Endothelial cell of umbilical vein (primary cell): ENCODE measurements around the gene NMS. TPM values are rescaled to one million over a fixed set of nuclear protein-coding genes. Genes with fewer than 3 reads are reported as not detected.

Experiments used
- BruUV-seq: library from RNA; stranded (reverse); fragments of 400-500 nt; replicated peaks from 2 replicates; lab custom pipeline; 2021; lab: Mats Ljungman, UMichigan
- CTCF ChIA-PET: fragments of 300-600, 350-600 bp; sonication (Branson Sonifier 250); formaldehyde crosslinking; loops from one replicate; lab custom pipeline; 2021; ENCODE audit warnings: antibody characterized with exemption, inconsistent platforms; lab: Charles Lee
- POLR2A ChIA-PET: fragments of 300-600, 350-600 bp; sonication (Branson Sonifier 250); formaldehyde crosslinking; loops from one replicate; lab custom pipeline; 2021; ENCODE audit warnings: antibody characterized with exemption, inconsistent platforms; lab: Charles Lee
- DNase-seq: peaks from one replicate; pipeline ENCODE4 v3.0.0-alpha.2; 2011; ENCODE audit warnings: low read depth, low spot score
- FAIRE-seq: peaks from 2 replicates; lab custom pipeline; 2011; peaks lifted over from hg19 to GRCh38; lab: Jason Lieb, UNC
- H2AFZ ChIP-seq: 2 replicates; pipeline ENCODE4 v1.6.0; 2012; ENCODE audit warnings: low read depth, low read length, control low read depth, inconsistent platforms
- H3K27ac ChIP-seq: 2 replicates; pipeline ENCODE4 v1.5.1; 2011; ENCODE audit warnings: low read depth, mild to moderate bottlenecking, control low read depth, low read length, moderate library complexity; ENCODE audit not compliant: insufficient read depth
- H3K27me3 ChIP-seq, 2 experiments: 2 replicates each; pipeline versions ENCODE4 v1.6.0 to v1.6.1; 2011; ENCODE audit warnings: low read length in 2 of 2, mixed read lengths in 1 of 2; ENCODE audit not compliant: control insufficient read depth in 2 of 2, insufficient read depth in 2 of 2
- H3K36me3 ChIP-seq, 2 experiments: 2 replicates in 1 of 2; 3 replicates in 1 of 2; pipeline ENCODE4 v1.5.1; 2011; ENCODE audit warnings: low read length in 2 of 2, mild to moderate bottlenecking in 1 of 2, moderate library complexity in 1 of 2; ENCODE audit not compliant: control insufficient read depth in 2 of 2, insufficient read depth in 2 of 2; ENCODE audit errors: extremely low read depth in 1 of 2
- H3K4me1 ChIP-seq: 3 replicates; pipeline ENCODE4 v1.5.1; 2011; ENCODE audit warnings: mild to moderate bottlenecking, low read length; ENCODE audit not compliant: control insufficient read depth, insufficient read depth; ENCODE audit errors: extremely low read depth
- H3K4me2 ChIP-seq: 2 replicates; pipeline ENCODE4 v1.6.1; 2011; ENCODE audit warnings: low read length, control low read depth, mixed read lengths; ENCODE audit not compliant: insufficient read depth
- H3K4me3 ChIP-seq, 3 experiments: fragments of 200-600 bp in 1 of 3; sonication (generic), shearing (Covaris generic) in 1 of 3; replicated peaks in 1 of 3; 2 replicates each; pipeline ENCODE4 v1.5.1; 2011 to 2016; ENCODE audit warnings: control low read depth in 3 of 3, low read length in 3 of 3, mild to moderate bottlenecking in 2 of 3, inconsistent platforms in 1 of 3, low read depth in 1 of 3, moderate library complexity in 1 of 3; ENCODE audit not compliant: insufficient read depth in 1 of 3
- H3K79me2 ChIP-seq: 2 replicates; pipeline ENCODE4 v1.6.0; 2012; ENCODE audit warnings: low read length, inconsistent platforms; ENCODE audit not compliant: control insufficient read depth, insufficient read depth
- H3K9ac ChIP-seq: replicated peaks from 2 replicates; pipeline ENCODE3; 2011; ENCODE audit warnings: low read length, control low read depth; ENCODE audit not compliant: insufficient read depth; ENCODE audit errors: extremely low read depth
- H3K9me1 ChIP-seq: replicated peaks from 3 replicates; pipeline ENCODE4 v1.6.0; 2011; ENCODE audit warnings: mild to moderate bottlenecking, low read length; ENCODE audit not compliant: control insufficient read depth, insufficient read depth; ENCODE audit errors: extremely low read depth
- H3K9me3 ChIP-seq: replicated peaks from 2 replicates; pipeline ENCODE4 v1.5.1; 2012; ENCODE audit warnings: low read length, inconsistent platforms; ENCODE audit not compliant: control insufficient read depth, insufficient read depth
- H4K20me1 ChIP-seq: replicated peaks from 2 replicates; pipeline ENCODE3; 2011; ENCODE audit warnings: mild to moderate bottlenecking, low read length; ENCODE audit not compliant: control insufficient read depth, insufficient read depth; ENCODE audit errors: extremely low read depth
- CTCF ChIP-seq, 2 donors: IDR thresholded peaks; 1 replicate in 1 of 2; 2 replicates in 1 of 2; pipeline ENCODE4 v1.5.1; 2011; ENCODE audit warnings: low read length in 2 of 2, mild to moderate bottlenecking in 2 of 2, moderate library complexity in 2 of 2, control low read depth in 1 of 2, inconsistent platforms in 1 of 2, low read depth in 1 of 2; ENCODE audit not compliant: insufficient read depth in 1 of 2; ENCODE audit errors: extremely low read depth in 1 of 2
- EZH2 ChIP-seq: IDR thresholded peaks from 2 replicates; pipeline ENCODE4 v1.6.1; 2012; ENCODE audit warnings: borderline replicate concordance, low read depth, mild to moderate bottlenecking, moderate library complexity, low read length, inconsistent platforms; ENCODE audit not compliant: severe bottlenecking
- FOS ChIP-seq: IDR thresholded peaks from 2 replicates; pipeline ENCODE4 v1.6.1; 2011; ENCODE audit warnings: mild to moderate bottlenecking, low read length, moderate library complexity, borderline replicate concordance; ENCODE audit not compliant: insufficient read depth
- GATA2 ChIP-seq: IDR thresholded peaks from 2 replicates; pipeline ENCODE4 v1.7.0; 2011; ENCODE audit warnings: low read depth, mild to moderate bottlenecking, moderate library complexity, mixed read lengths, low read length; ENCODE audit not compliant: insufficient read length, insufficient read depth
- JUN ChIP-seq: IDR thresholded peaks from 2 replicates; pipeline ENCODE4 v1.6.1; 2011; ENCODE audit warnings: borderline replicate concordance, low read depth; ENCODE audit not compliant: insufficient read length, insufficient read depth
- MAX ChIP-seq: IDR thresholded peaks from 2 replicates; pipeline ENCODE4 v1.6.1; 2011; ENCODE audit not compliant: insufficient read depth, insufficient read length
- MYC ChIP-seq: IDR thresholded peaks from one replicate; pipeline ENCODE4 v1.6.1; 2011; ENCODE audit warnings: mild to moderate bottlenecking, low read depth, low read length
- POLR2A ChIP-seq: IDR thresholded peaks from 2 replicates; pipeline ENCODE4 v1.6.1; 2012; ENCODE audit warnings: low read depth, mild to moderate bottlenecking, control low read depth, low read length
- POLR2AphosphoS5 ChIP-seq: IDR thresholded peaks from 2 replicates; pipeline ENCODE4 v1.6.1; 2012; ENCODE audit warnings: low read depth, mild to moderate bottlenecking, control low read depth, low read length, moderate library complexity; ENCODE audit not compliant: insufficient read depth
- dilution Hi-C: fragments of 300-500 bp; cut with MboI; formaldehyde crosslinking; loops from one replicate; pipeline ENCODE4 v1.15.0; 2019; ENCODE audit warnings: low sequenced_read_pairs; ENCODE audit not compliant: extremely low pct_ligation_motif_present
- intact Hi-C: fragments of 100-400 bp; cut with micrococcal nuclease; formaldehyde crosslinking; loops from one replicate; pipeline ENCODE4 v1.10.0; 2022
- polyA plus RNA-seq, 4 experiments: library from polyadenylated mRNA; depleted of rRNA in 3 of 4; stranded (reverse) in 3 of 4; unstranded in 1 of 4; fragments of >200 nt; gene quantifications; 2 replicates each; pipeline versions ENCODE4 v1.2.1 to v1.2.3, GENCODE V29; 2011 to 2012; ENCODE audit warnings: missing spikeins in 1 of 4
- total RNA-seq: library from RNA; stranded (reverse); gene quantifications from 2 replicates; pipeline ENCODE4 v1.2.3, GENCODE V29; 2021

NMS gene
- total and polyA plus RNA-seq, 2 donors (not counting 3 experiments of a cell fraction or from before 2014, with no cell fraction given): not detected

- H3K9ac ChIP-seq: no peak overlapping the region
- no peak overlapping the region for H2AFZ ChIP-seq
- BruUV-seq: no TSS peak
- intact Hi-C loops (no loop called here), dilution Hi-C loops (no loop called here)
- H3K27me3 ChIP-seq: no peaks in the 10 kb centered on the region
- ChIA-PET POLR2A (no interaction called here), CTCF (interaction anchor here (0.9 kb wide), 1 partner anchor 10 kb away, joined by 3 read pairs; no protein-coding TSS in a partner anchor)
- no peak overlapping the region for H3K27ac ChIP-seq
- no peaks in the 10 kb centered on the region for H4K20me1 ChIP-seq
- DNase-seq (no peak), FAIRE-seq (no peak)
- no peaks in the 10 kb centered on the region for H3K79me2 ChIP-seq
- no peaks in the 10 kb centered on the region for H3K36me3 ChIP-seq
- TF ChIP-seq MAX: no peak
- TF ChIP-seq GATA2: no peak
- TF ChIP-seq FOS: no peak
- TF ChIP-seq JUN: no peak
- no peak for TF ChIP-seq CTCF (IDR thresholded peaks at IDR 0.05; ENCODE audit: extremely low read depth in 1 of 2, insufficient read depth in 1 of 2, low read depth in 1 of 2, low read length in 2 of 2)
- no peak for TF ChIP-seq POLR2AphosphoS5
- no peak for TF ChIP-seq EZH2
- no peak for TF ChIP-seq MYC
- no peak for TF ChIP-seq POLR2A
- H3K4me3 ChIP-seq: no peak overlapping the region
- no peaks in the 10 kb centered on the region for H3K4me1 ChIP-seq
- no peaks in the 10 kb centered on the region for H3K9me1 ChIP-seq
- H3K4me2 ChIP-seq: no peak overlapping the region
- no peaks in the 10 kb centered on the region for H3K9me3 ChIP-seq
Observed at GRCh38 chr2:100529176-100529575, 58.9 kb downstream of the NMS start.
